Measurements from ENCODE around the gene ATP9A.

ATP9A gene

DNA sequence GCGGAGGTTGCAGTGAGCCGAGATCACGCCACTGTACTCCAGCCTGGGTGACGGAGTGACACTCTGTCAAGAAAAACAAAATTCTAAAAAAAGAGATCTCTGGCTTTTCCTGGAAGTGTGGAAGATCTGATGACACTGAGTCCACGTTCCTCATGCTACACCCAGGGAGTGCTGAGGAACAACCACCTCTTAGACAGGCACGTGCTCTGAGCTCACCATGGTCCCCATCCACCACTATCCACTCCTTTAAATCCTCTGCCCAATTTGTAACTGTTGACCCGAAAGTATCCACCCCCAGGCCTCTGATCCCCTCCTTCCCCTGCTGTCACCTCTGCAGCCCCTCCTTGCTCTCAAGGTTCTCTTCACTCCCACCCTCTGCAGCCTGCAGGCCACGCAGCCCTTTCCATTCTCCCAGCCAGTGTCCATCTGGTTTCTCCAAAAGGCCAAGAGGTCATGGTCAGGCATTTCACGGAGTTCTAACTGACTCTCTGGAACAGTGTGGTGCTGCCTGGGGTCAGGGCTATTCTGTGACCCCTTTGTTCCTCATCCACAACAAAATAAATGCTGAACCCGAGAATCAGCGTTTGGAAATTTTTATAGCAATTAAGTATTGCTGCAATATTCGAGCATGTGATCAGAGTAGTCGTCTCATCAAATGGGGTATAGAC, 88.8 kb downstream of the ATP9A start:
- ChIA-PET POLR2A (no interaction called here), CTCF (no interaction called here)
- TF ChIP-seq, protein P1, sequence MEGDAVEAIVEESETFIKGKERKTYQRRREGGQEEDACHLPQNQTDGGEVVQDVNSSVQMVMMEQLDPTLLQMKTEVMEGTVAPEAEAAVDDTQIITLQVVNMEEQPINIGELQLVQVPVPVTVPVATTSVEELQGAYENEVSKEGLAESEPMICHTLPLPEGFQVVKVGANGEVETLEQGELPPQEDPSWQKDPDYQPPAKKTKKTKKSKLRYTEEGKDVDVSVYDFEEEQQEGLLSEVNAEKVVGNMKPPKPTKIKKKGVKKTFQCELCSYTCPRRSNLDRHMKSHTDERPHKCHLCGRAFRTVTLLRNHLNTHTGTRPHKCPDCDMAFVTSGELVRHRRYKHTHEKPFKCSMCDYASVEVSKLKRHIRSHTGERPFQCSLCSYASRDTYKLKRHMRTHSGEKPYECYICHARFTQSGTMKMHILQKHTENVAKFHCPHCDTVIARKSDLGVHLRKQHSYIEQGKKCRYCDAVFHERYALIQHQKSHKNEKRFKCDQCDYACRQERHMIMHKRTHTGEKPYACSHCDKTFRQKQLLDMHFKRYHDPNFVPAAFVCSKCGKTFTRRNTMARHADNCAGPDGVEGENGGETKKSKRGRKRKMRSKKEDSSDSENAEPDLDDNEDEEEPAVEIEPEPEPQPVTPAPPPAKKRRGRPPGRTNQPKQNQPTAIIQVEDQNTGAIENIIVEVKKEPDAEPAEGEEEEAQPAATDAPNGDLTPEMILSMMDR (IDR thresholded peaks at IDR 0.05; ENCODE audit: insufficient read depth, low read length, missing control alignments) = no peak
- DNase-seq (ENCODE audit: low read depth, low spot score) = no peak
- no peak overlapping the region for H3K4me3 ChIP-seq (ENCODE audit: low read depth, low read length)

DNA sequence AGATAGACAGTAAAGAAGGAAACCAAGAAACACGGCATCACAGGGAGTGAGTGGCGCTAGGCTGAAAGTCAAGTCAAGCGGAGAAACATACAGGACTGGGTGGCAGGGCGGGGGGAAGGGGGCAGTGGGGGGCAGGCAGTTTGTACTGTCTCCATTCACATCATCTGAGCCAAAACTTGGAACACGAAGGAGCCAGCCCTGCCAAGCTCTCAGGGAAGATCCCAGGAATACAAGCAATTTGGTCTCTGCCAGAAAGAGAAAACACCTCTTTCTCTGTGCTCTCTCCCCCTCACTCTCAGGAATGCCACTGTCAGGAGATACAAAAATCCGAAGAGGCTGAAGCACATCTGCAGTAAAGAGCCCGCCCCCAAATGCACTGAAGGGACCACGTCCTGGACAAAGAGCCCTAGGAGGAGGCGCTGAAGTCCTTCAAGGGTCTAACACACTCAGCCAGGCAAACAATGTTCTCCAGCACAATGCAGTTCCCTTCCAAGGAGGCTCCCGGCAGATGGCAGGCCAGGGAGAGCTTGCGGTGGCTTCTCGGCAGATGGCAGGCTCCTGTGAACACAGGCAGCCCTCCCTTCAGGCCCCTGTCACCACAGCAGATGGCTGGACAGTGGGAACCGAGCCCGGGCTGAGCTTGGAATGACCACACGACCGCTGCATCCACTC, 90.0 kb downstream of the ATP9A start:
- DNase-seq (ENCODE audit: low read depth, low spot score) = no peak
- TF ChIP-seq, protein P1 (IDR thresholded peaks at IDR 0.05; ENCODE audit: insufficient read depth, low read length, missing control alignments) = no peak
- POLR2A ChIA-PET = no interaction called here
- CTCF ChIA-PET = no interaction called here
- H3K4me3 ChIP-seq (ENCODE audit: low read depth, low read length) = no peak overlapping the region

DNA sequence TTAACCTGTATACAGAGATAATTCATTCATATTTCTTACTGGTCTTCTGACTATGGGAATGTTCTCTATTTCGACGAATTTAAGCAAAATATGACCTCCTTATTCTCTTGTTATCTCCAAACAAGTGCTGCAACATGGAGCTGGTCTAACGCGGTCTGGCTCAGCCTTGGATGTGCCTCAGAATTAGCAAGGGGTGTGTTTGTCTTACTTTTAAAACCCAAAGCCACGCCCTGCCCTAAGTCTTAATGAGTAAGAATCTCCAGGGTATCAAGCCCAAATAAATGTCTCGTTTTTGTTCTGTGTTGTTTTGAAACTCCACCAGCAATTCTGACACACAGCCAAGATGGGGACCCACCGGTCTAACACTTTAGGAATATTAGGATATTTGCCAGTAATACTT, 99.2 kb downstream of the ATP9A start:
- no peak for DNase-seq (ENCODE audit: low read depth, low spot score)
- CTCF ChIA-PET = no interaction called here
- POLR2A ChIA-PET = no interaction called here
- no peak overlapping the region for H3K4me3 ChIP-seq (ENCODE audit: low read depth, low read length)
- TF ChIP-seq, protein P1 (IDR thresholded peaks at IDR 0.05; ENCODE audit: insufficient read depth, low read length, missing control alignments) = no peak

DNA sequence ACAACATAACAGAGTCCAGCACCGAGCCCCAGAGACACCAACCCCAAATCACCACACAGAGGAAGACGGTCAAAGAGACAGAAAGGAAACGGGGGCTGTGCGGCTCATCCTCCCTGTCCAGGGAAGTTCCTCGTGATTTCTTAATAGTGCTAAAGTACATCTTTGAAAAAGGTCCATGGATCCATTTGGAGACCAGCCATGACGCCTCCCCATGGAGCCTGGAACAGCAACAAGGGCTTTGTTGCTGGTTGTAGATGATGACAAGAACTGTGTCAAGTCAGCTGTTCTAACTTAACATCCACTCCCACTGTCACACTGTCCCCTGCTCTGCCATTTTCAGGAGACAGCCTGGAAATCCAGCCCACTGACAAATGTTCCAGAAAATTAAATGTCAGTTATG, 99.7 kb downstream of the ATP9A start:
- CTCF ChIA-PET = no interaction called here
- DNase-seq (ENCODE audit: low read depth, low spot score) = no peak
- no peak overlapping the region for H3K4me3 ChIP-seq (ENCODE audit: low read depth, low read length)
- TF ChIP-seq, protein P1 (IDR thresholded peaks at IDR 0.05; ENCODE audit: insufficient read depth, low read length, missing control alignments) = no peak
- POLR2A ChIA-PET = no interaction called here

DNA sequence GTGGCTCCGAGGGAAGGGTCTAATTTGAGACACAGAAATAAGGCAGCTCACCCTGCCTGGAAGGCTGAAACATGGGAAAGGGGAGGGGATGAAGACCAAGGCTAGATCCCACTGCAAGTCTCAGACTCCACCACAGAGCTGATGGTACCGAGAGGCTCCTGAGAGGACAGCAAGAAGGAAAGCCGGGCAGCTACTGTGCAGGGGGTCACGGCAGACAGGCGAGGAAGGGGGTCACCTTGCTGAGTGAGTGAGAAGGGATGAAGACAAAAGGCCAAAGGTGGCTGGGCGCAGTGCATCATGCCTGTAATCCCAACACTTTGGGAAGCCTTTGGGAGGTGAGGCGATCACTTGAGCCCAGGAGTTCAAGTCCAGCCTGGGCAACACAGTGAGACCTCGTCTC, 100.7 kb downstream of the ATP9A start:
- ChIA-PET POLR2A (no interaction called here), CTCF (interaction anchor here (0.6 to 0.9 kb wide), 2 partner anchors 132 to 416 kb away, joined by 3 read pairs; no protein-coding TSS in a partner anchor)
- TF ChIP-seq, protein P1 (IDR thresholded peaks at IDR 0.05; ENCODE audit: insufficient read depth, low read length, missing control alignments) = no peak
- DNase-seq (ENCODE audit: low read depth, low spot score) = no peak
- H3K4me3 ChIP-seq (ENCODE audit: low read depth, low read length) = no peak overlapping the region

DNA sequence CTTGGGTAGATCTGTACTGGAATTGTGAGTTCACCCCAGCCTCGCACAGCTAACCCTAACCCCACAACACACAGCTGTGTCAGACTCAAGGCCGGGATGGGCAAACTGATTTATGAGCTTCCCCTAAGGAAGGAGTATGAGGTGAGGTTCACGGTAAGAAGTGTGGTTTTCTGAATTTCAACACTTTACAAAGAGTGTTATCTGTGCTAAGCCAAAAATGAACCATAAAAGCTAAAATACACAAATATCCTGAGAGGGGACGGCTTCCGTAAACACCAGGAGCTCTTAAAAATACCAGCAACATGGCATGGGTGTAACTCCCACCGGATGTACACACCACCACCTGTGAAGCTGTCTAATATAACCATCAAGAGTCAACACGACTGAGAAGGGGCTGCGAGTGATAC, 101.2 kb downstream of the ATP9A start:
- no peak overlapping the region for H3K4me3 ChIP-seq (ENCODE audit: low read depth, low read length)
- ChIA-PET CTCF (interaction anchor here (0.6 to 0.9 kb wide), 2 partner anchors 133 to 417 kb away, joined by 3 read pairs; no protein-coding TSS in a partner anchor), POLR2A (no interaction called here)
- TF ChIP-seq, protein P1 (IDR thresholded peaks at IDR 0.05; ENCODE audit: insufficient read depth, low read length, missing control alignments) = no peak
- no peak for DNase-seq (ENCODE audit: low read depth, low spot score)

All from AG04449 (cell line).